Stimulated activated CD8-positive, alpha-beta memory T cell treated with anti-CD3 and anti-CD28 coated beads, Interleukin-4, amount 100 ng/mL, for 1 hour (primary cell): ENCODE data around the gene UBE2J2.

Source experiments
- DNase-seq, 2 donors: peaks; one replicate each; pipeline ENCODE4 v3.0.0-alpha.2; 2020; ENCODE audit warnings: low read depth in 2 of 2, low spot score in 1 of 2

UBE2J2 gene

GRCh38 chr1:1296070-1297061 is 22.7 kb upstream of the UBE2J2 start:
- no peak for DNase-seq

- no peak for DNase-seq
Measured at GRCh38 chr1:1295154-1295923, 21.7 kb upstream of the UBE2J2 start.

- no peak for DNase-seq
Measured at GRCh38 chr1:1294250-1294890, 20.7 kb upstream of the UBE2J2 start.

GRCh38 chr1:1293263-1294249 is 19.9 kb upstream of the UBE2J2 start:
- no peak for DNase-seq

GRCh38 chr1:1292851-1293250 is 19.2 kb upstream of the UBE2J2 start:
- DNase-seq, result no peak

- DNase-seq, result no peak
Measured at GRCh38 chr1:1292442-1292779, 18.8 kb upstream of the UBE2J2 start.

- DNase-seq, result peak in 1 of 2 donors; percentile 37
Measured at GRCh38 chr1:1291548-1292441, 18.1 kb upstream of the UBE2J2 start.

GRCh38 chr1:1291023-1291528 is 17.4 kb upstream of the UBE2J2 start:
- DNase-seq, result no peak

- no peak for DNase-seq
Measured at GRCh38 chr1:1290238-1290731, 16.6 kb upstream of the UBE2J2 start.

GRCh38 chr1:1287288-1288110 is 13.8 kb upstream of the UBE2J2 start:
- DNase-seq, result no peak

GRCh38 chr1:1286313-1287261 is 12.9 kb upstream of the UBE2J2 start:
- DNase-seq, result no peak

- no peak for DNase-seq
Measured at GRCh38 chr1:1285611-1286311, 12.1 kb upstream of the UBE2J2 start.

GRCh38 chr1:1285102-1285571 is 11.5 kb upstream of the UBE2J2 start:
- DNase-seq, result no peak

GRCh38 chr1:1284221-1285101 is 10.8 kb upstream of the UBE2J2 start:
- DNase-seq, result no peak

- DNase-seq, result no peak
Measured at GRCh38 chr1:1283821-1284220, 10.2 kb upstream of the UBE2J2 start.
